Activated CD4-positive, alpha-beta T cell treated with anti-CD3 and anti-CD28 coated beads, Interleukin-2, amount 10 ng/mL, durations not matched to agents 7 days and 5 days (primary cell): ENCODE results near the gene HERC5. TPM values are rescaled to one million over a fixed set of nuclear protein-coding genes. Genes with fewer than 3 reads are reported as not detected.
A peak's percentile ranks its signal among the peaks of the same experiment; 100 is the strongest.

Experiments used
- CTCF ChIA-PET: fragments of 350-600 bp; sonication (Branson Sonifier 250); formaldehyde crosslinking; loops from one replicate; lab custom pipeline; 2021; ENCODE audit warnings: antibody characterized with exemption; lab: Charles Lee
- POLR2A ChIA-PET: fragments of 350-600 bp; sonication (Branson Sonifier 250); formaldehyde crosslinking; loops from one replicate; lab custom pipeline; 2021; ENCODE audit warnings: antibody characterized with exemption; lab: Charles Lee
- DNase-seq: peaks from one replicate; pipeline ENCODE4 v3.0.0-alpha.2; 2020
- H3K27ac Mint-ChIP-seq: one replicate; pipeline ENCODE4 v1.8.0; 2021; ENCODE audit warnings: mild to moderate bottlenecking, moderate library complexity, mixed read lengths
- H3K27me3 Mint-ChIP-seq: one replicate; pipeline ENCODE4 v1.8.0; 2021; ENCODE audit warnings: mixed read lengths
- H3K36me3 Mint-ChIP-seq: one replicate; pipeline ENCODE4 v1.8.0; 2021; ENCODE audit warnings: low read depth, mixed read lengths
- H3K4me1 Mint-ChIP-seq: one replicate; pipeline ENCODE4 v1.8.0; 2021; ENCODE audit warnings: mixed read lengths
- H3K4me3 Mint-ChIP-seq: one replicate; pipeline ENCODE4 v1.8.0; 2021; ENCODE audit warnings: mild to moderate bottlenecking, moderate library complexity, mixed read lengths
- H3K9me3 Mint-ChIP-seq: one replicate; pipeline ENCODE4 v1.8.0; 2021; ENCODE audit warnings: mixed read lengths
- total RNA-seq, 2 experiments: library from RNA; stranded (reverse); gene quantifications; one replicate each; pipeline ENCODE4 v1.2.3, GENCODE V29; 2021

Gene HERC5
- total RNA-seq: 10 to 100 TPM; 47.8 to 49.2 TPM

GRCh38 chr4:88456670-88457306 lies at the start of gene HERC5:
Gene HERC5 (plus strand): TSS chr4:88457119. CDS start chr4:88457270, 151 bp downstream.
- peaks cover 50% of the 10 kb centered on the region for H3K4me1 Mint-ChIP-seq
- H3K36me3 Mint-ChIP-seq: peaks cover 27% of the 10 kb centered on the region
- peak; percentile 95 for DNase-seq
- H3K9me3 Mint-ChIP-seq: peaks cover 6% of the 10 kb centered on the region
- H3K27me3 Mint-ChIP-seq: no peaks in the 10 kb centered on the region
- CTCF ChIA-PET: interaction anchor here (0.9 to 1.8 kb wide), 9 partner anchors 9 to 172 kb away, joined by 3 to 7 read pairs (median 4); partner anchors contain the start of genes HERC6 and PPM1K
- peak within 1 kb of the TSS; percentile 100 for H3K27ac Mint-ChIP-seq
- peak within 1 kb of the TSS; percentile 99 for H3K4me3 Mint-ChIP-seq
- POLR2A ChIA-PET: interaction anchor here (0.6 to 1.3 kb wide), 4 partner anchors 14 to 173 kb away, joined by 5 to 10 read pairs (median 6); partner anchors contain the start of genes HERC6 and PPM1K

- Mint-ChIP-seq H3K27ac (no peak overlapping the region), H3K9me3 (no peaks in the 10 kb centered on the region), H3K36me3 (peaks cover 70% of the 10 kb centered on the region), H3K4me3 (no peak overlapping the region), H3K27me3 (no peaks in the 10 kb centered on the region), H3K4me1 (peaks cover 2% of the 10 kb centered on the region)
- no peak for DNase-seq
- CTCF ChIA-PET: no interaction called here
- POLR2A ChIA-PET: no interaction called here
Observed at GRCh38 chr4:88409206-88409605, 47.7 kb upstream of the HERC5 start.

- CTCF ChIA-PET: interaction anchor here (1.1 kb wide), 1 partner anchor 18 kb away, joined by 3 read pairs; no protein-coding TSS in a partner anchor
Observed at GRCh38 chr4:88409789-88410188, 47.1 kb upstream of the HERC5 start.

GRCh38 chr4:88411491-88412096 lies 45.3 kb upstream of the HERC5 start:
- Mint-ChIP-seq H3K36me3 (peaks cover 72% of the 10 kb centered on the region), H3K4me3 (no peak overlapping the region), H3K27ac (no peak overlapping the region), H3K9me3 (no peaks in the 10 kb centered on the region), H3K27me3 (no peaks in the 10 kb centered on the region), H3K4me1 (peaks cover 2% of the 10 kb centered on the region)
- ChIA-PET CTCF (interaction anchor here (0.7 to 1.5 kb wide), 4 partner anchors 8 to 43 kb away, joined by 3 to 4 read pairs (median 3); no protein-coding TSS in a partner anchor), POLR2A (interaction anchor here (0.6 kb wide), 1 partner anchor 16 kb away, joined by 3 read pairs; no protein-coding TSS in a partner anchor)
- DNase-seq: no peak

More at GRCh38 chr4:88409789-88410188, 47.1 kb upstream of the HERC5 start:
- DNase-seq: no peak
- Mint-ChIP-seq H3K27ac (no peak overlapping the region), H3K4me1 (peaks cover 2% of the 10 kb centered on the region), H3K9me3 (no peaks in the 10 kb centered on the region), H3K4me3 (no peak overlapping the region), H3K27me3 (no peaks in the 10 kb centered on the region), H3K36me3 (peaks cover 70% of the 10 kb centered on the region)
- POLR2A ChIA-PET: no interaction called here

GRCh38 chr4:88413801-88414200 lies 43.1 kb upstream of the HERC5 start:
- Mint-ChIP-seq H3K4me1 (peaks cover 2% of the 10 kb centered on the region), H3K4me3 (no peak overlapping the region), H3K27ac (no peak overlapping the region), H3K9me3 (no peaks in the 10 kb centered on the region), H3K27me3 (no peaks in the 10 kb centered on the region), H3K36me3 (peaks cover 71% of the 10 kb centered on the region)
- CTCF ChIA-PET: interaction anchor here (0.7 kb wide), 1 partner anchor 20 kb away, joined by 3 read pairs; no protein-coding TSS in a partner anchor
- DNase-seq: no peak
- POLR2A ChIA-PET: no interaction called here

GRCh38 chr4:88414755-88415154 lies 42.2 kb upstream of the HERC5 start:
- POLR2A ChIA-PET: no interaction called here
- Mint-ChIP-seq H3K9me3 (no peaks in the 10 kb centered on the region), H3K4me3 (no peak overlapping the region), H3K4me1 (peaks cover 2% of the 10 kb centered on the region), H3K27ac (no peak overlapping the region), H3K36me3 (peaks cover 69% of the 10 kb centered on the region), H3K27me3 (no peaks in the 10 kb centered on the region)
- CTCF ChIA-PET: no interaction called here
- DNase-seq: no peak

GRCh38 chr4:88415982-88416381 lies 40.9 kb upstream of the HERC5 start:
- Mint-ChIP-seq H3K4me3 (no peak overlapping the region), H3K9me3 (no peaks in the 10 kb centered on the region), H3K27me3 (no peaks in the 10 kb centered on the region), H3K4me1 (peaks cover 1% of the 10 kb centered on the region), H3K36me3 (peaks cover 61% of the 10 kb centered on the region), H3K27ac (no peak overlapping the region)
- no peak for DNase-seq
- ChIA-PET POLR2A (no interaction called here), CTCF (no interaction called here)

- peaks cover 59% of the 10 kb centered on the region for H3K36me3 Mint-ChIP-seq
- no peaks in the 10 kb centered on the region for H3K9me3 Mint-ChIP-seq
- H3K27ac Mint-ChIP-seq: no peak overlapping the region
- POLR2A ChIA-PET: no interaction called here
- peaks cover 4% of the 10 kb centered on the region for H3K4me1 Mint-ChIP-seq
- CTCF ChIA-PET: interaction anchor here (1.0 to 1.9 kb wide), 5 partner anchors 9 to 40 kb away, joined by 3 to 5 read pairs (median 4); partner anchors contain the start of gene HERC6
- DNase-seq: no peak
- H3K27me3 Mint-ChIP-seq: no peaks in the 10 kb centered on the region
- no peak overlapping the region for H3K4me3 Mint-ChIP-seq
Observed at GRCh38 chr4:88418411-88418810, 38.5 kb upstream of the HERC5 start.

- Mint-ChIP-seq H3K9me3 (no peaks in the 10 kb centered on the region), H3K27ac (no peak overlapping the region), H3K4me1 (peaks cover 4% of the 10 kb centered on the region), H3K4me3 (no peak overlapping the region), H3K27me3 (no peaks in the 10 kb centered on the region), H3K36me3 (peaks cover 54% of the 10 kb centered on the region)
- DNase-seq: no peak
- POLR2A ChIA-PET: no interaction called here
- CTCF ChIA-PET: interaction anchor here (0.7 to 1.2 kb wide), 2 partner anchors 8 to 9 kb away, joined by 3 to 4 read pairs; no protein-coding TSS in a partner anchor
Observed at GRCh38 chr4:88419874-88420273, 37.0 kb upstream of the HERC5 start.

GRCh38 chr4:88420844-88421243 lies 36.1 kb upstream of the HERC5 start:
- no peak for DNase-seq
- no peak overlapping the region for H3K27ac Mint-ChIP-seq
- CTCF ChIA-PET: no interaction called here
- peaks cover 4% of the 10 kb centered on the region for H3K4me1 Mint-ChIP-seq
- H3K27me3 Mint-ChIP-seq: no peaks in the 10 kb centered on the region
- no peak overlapping the region for H3K4me3 Mint-ChIP-seq
- H3K36me3 Mint-ChIP-seq: peaks cover 52% of the 10 kb centered on the region
- POLR2A ChIA-PET: no interaction called here
- no peaks in the 10 kb centered on the region for H3K9me3 Mint-ChIP-seq

- no peak overlapping the region for H3K27ac Mint-ChIP-seq
- H3K36me3 Mint-ChIP-seq: peaks cover 57% of the 10 kb centered on the region
- H3K4me1 Mint-ChIP-seq: peaks cover 4% of the 10 kb centered on the region
- no peaks in the 10 kb centered on the region for H3K27me3 Mint-ChIP-seq
- no peaks in the 10 kb centered on the region for H3K9me3 Mint-ChIP-seq
- no peak overlapping the region for H3K4me3 Mint-ChIP-seq
- CTCF ChIA-PET: no interaction called here
- DNase-seq: no peak
- POLR2A ChIA-PET: no interaction called here
Observed at GRCh38 chr4:88422403-88422802, 34.5 kb upstream of the HERC5 start.

GRCh38 chr4:88429401-88429800 lies 27.5 kb upstream of the HERC5 start:
- peaks cover 77% of the 10 kb centered on the region for H3K36me3 Mint-ChIP-seq
- ChIA-PET CTCF (no interaction called here), POLR2A (no interaction called here)
- no peak overlapping the region for H3K4me3 Mint-ChIP-seq
- H3K27ac Mint-ChIP-seq: no peak overlapping the region
- H3K27me3 Mint-ChIP-seq: no peaks in the 10 kb centered on the region
- H3K9me3 Mint-ChIP-seq: peaks cover 9% of the 10 kb centered on the region
- no peaks in the 10 kb centered on the region for H3K4me1 Mint-ChIP-seq
- no peak for DNase-seq
